RCC 7860 (cell line): ENCODE measurements around the gene EI24.

Experiments
- DNase-seq: peaks from one replicate; pipeline ENCODE4 v3.0.0-alpha.2; 2015; ENCODE audit warnings: low spot score
- FAIRE-seq: peaks from 2 replicates; lab custom pipeline; 2012; peaks lifted over from hg19 to GRCh38; lab: Jason Lieb, UNC

The EI24 gene

GRCh38 chr11:125578783-125579182 is 9.5 kb downstream of the EI24 start:
- FAIRE-seq = no peak
- DNase-seq = no peak

- FAIRE-seq (no peak), DNase-seq (no peak)
Observed at GRCh38 chr11:125579811-125580210, 10.5 kb downstream of the EI24 start.

DNA sequence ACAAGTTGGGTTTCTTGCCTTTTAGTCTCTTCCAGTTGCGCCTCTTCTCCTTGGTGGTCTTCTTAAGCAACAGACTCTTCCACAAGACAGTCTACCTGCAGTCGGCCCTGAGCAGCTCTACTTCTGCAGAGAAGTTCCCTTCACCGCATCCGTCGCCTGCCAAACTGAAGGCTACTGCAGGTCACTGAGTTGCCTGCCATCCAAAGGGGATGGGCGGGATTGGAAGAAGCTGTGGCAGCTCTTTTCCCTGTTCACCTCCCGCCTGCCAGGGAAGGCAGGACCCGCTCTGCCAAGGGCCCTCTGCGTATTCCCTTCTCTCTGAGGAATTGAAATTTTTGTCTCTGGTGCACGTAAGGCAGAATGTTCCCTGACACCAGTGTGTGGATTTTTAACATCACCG is 14.2 kb downstream of the EI24 start:
- FAIRE-seq (no peak), DNase-seq (no peak)

DNA sequence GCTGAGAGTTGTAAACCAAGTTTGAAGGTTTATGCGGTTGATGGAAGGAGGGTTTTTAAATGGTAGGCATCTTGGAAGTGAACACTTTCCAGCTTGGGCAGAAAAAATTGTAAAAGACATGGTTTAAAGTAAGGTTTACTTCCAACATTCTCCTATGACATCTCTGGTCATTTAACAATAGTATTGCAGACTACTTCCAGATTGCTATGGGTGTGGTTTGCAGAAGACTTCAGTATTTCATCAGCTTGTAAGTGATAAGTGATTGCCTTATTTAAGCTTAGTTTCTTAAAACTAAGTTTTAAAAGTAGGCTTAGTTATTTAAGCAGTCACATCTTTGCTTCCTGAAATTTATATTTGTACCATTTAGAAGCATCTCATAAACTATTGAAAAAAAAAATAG is 16.2 kb downstream of the EI24 start:
- DNase-seq (no peak), FAIRE-seq (no peak)

- no peak for FAIRE-seq
Observed at GRCh38 chr11:125586623-125587022, 17.3 kb downstream of the EI24 start.

GRCh38 chr11:125587480-125587879 is 18.2 kb downstream of the EI24 start:
- FAIRE-seq (no peak), DNase-seq (no peak)

More at GRCh38 chr11:125586623-125587022, 17.3 kb downstream of the EI24 start:
- DNase-seq = no peak

DNA sequence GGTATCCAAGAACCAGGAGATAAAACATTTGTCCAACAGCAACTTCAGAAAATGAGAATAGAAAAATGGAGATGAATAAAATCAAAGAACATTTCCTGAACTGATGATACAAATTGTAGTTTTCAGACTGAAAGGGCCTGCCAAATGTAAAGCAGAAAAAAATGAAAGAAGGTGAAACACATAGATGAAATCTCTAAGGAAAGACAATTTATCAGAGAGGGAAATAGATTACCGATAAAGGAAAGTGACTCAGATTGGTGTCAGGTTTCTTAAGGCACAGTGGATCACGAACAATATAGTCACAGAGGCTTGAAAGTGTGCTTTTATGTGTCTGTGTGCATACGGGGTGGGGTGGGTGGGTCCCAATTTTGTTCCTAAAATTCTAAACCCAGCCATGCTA is 19.2 kb downstream of the EI24 start:
- FAIRE-seq (no peak), DNase-seq (peak; percentile 5)

GRCh38 chr11:125591649-125592304 is 22.5 kb downstream of the EI24 start:
- FAIRE-seq (no peak), DNase-seq (peak; percentile 5)

DNA sequence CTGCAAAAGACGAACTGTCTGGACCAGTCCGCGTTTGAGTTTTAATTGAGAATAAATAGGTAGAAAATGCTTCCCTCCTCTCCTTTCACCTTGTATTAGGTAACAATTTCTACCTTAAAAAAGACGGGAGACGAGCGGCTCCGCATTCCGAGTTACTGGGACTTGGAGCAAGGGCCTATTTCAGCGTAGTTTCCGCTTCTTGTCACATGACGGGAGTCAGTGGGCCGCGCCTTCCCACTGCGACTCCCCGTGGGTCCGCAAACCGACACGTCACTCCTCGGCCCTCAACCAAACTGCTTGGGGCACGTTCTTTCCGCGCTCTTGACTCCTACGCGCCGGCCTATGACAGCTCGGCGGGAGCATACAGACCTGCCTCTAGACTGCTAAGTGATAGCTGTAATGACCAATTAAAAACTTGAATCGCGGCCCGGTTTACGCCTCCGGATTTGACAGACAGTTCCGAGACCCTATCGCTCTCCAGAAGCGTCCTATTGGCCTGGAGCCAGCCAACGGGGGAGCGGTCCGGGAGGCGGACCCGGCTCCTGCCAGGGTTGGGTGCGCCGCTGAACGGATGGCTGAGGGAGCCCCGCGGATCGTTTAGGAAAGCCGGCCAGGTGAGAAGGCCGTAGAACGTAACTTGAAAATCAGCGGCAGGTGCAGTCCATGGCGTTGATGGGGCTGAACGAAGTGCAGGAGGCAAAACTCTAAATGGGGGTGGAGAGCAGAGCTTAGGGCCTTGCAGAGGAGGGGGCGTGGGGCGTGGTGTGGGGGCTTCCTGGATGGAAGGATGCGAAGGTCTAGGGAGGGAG is 23.2 kb downstream of the EI24 start, which contains the start of gene STT3A:
TSS of gene STT3A (plus strand) at position 548 of the 809 bp plus-strand sequence. CDS start 3,064 bp downstream, outside the sequence.
- FAIRE-seq (peak; percentile 91), DNase-seq (peak; percentile 99)

- no peak for FAIRE-seq
- DNase-seq = peak; percentile 38
Observed at GRCh38 chr11:125593114-125593820, 24.0 kb downstream of the EI24 start.

GRCh38 chr11:125594958-125595357 is 25.7 kb downstream of the EI24 start:
- FAIRE-seq (no peak), DNase-seq (no peak)

GRCh38 chr11:125600663-125601062 is 31.4 kb downstream of the EI24 start:
- no peak for DNase-seq
- no peak for FAIRE-seq

GRCh38 chr11:125603207-125603606 is 33.9 kb downstream of the EI24 start:
- no peak for FAIRE-seq

DNA sequence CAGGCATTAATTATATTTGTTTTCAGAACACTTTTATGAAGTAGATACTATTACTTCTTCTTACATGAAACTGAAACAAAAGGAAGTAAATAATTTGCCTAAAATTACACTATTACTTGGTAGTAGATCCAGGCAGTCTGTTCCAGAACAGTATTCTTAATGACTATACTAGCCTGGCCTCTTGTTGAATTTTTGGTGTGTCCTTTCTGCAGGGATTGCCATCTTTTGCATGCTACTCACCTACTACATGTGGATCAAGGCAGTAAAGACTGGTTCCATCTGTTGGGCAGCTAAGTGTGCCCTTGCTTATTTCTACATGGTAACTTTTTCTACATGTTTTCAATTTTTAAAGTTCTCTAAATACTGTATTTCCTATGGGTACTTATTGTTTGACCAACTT is 36.1 kb downstream of the EI24 start:
- FAIRE-seq (no peak), DNase-seq (no peak)

More at GRCh38 chr11:125603207-125603606, 33.9 kb downstream of the EI24 start:
- DNase-seq = no peak

- FAIRE-seq = no peak
- DNase-seq = no peak
Observed at GRCh38 chr11:125609545-125609944, 40.3 kb downstream of the EI24 start.

GRCh38 chr11:125618383-125618782 is 49.1 kb downstream of the EI24 start:
- FAIRE-seq (no peak), DNase-seq (no peak)

DNA sequence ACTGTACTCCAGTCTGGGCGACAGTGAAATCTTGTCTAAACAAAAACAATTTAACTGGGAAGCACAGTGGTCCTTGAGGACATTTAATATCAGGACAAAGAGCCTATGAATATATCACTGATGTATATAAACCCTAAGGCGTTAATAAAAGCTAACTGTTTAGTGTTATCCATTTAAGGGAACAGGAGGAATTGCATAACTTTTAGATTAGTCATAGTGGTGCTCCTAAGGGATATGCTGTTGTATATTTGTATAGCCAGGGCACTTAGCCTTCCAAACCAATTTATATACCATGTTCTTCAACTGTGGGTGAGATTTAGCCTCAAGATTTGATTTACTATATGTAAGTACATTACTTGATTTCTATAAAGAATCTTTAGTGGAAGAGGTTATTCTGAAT is 52.7 kb downstream of the EI24 start:
- peak; percentile 24 for DNase-seq

GRCh38 chr11:125623064-125623463 is 53.8 kb downstream of the EI24 start:
- DNase-seq (no peak), FAIRE-seq (no peak)

More for the DNA sequence above, 52.7 kb downstream of the EI24 start:
- FAIRE-seq = no peak

DNA sequence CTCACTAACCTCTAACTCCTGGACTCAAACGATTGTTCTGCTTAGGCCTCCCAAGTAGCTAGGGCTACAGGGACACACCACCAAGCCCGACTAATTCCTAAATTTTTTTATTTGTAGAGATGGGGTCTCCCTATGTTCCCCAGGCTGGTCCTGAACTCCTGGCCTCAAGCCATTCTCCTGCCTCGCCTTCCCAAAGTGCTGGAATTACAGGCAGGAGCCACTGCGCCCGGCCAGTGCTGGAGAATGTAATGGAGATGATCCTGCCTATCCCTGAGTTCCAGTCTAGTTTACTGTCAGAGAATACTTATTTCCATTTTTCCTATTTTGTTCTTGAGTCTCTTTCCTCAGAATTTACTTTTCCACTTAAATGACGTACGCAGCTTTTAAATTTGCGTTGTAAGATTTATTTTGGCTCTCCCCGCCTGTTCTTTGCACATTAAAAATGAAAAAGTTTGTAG is 55.5 kb downstream of the EI24 start, which contains the start of gene CHEK1:
TSS of gene CHEK1 (plus strand) at position 408 of the 458 bp plus-strand sequence. CDS start 1,606 bp downstream, outside the sequence.
- no peak for FAIRE-seq
- DNase-seq = no peak

DNA sequence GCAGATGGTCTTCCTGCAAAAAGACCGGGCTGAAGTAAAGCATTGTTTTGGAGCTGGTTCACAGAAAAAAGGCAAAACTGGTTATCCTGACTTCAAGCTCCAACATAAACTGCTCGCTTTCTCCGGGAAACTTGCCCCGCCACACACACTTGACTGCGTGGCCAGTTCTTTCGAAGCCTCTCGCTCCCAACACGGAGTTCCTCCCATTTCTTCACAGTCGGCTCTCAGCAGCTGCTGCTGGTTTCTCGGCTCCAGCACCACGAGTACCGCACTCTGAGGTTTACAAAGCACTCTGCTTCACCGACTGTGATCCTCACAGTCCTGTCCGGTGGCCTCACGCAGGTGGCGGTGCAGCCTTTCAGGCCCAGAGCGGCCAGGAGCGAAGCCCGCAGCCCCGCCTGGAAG is 56.0 kb downstream of the EI24 start:
- FAIRE-seq = no peak
- no peak for DNase-seq

DNA sequence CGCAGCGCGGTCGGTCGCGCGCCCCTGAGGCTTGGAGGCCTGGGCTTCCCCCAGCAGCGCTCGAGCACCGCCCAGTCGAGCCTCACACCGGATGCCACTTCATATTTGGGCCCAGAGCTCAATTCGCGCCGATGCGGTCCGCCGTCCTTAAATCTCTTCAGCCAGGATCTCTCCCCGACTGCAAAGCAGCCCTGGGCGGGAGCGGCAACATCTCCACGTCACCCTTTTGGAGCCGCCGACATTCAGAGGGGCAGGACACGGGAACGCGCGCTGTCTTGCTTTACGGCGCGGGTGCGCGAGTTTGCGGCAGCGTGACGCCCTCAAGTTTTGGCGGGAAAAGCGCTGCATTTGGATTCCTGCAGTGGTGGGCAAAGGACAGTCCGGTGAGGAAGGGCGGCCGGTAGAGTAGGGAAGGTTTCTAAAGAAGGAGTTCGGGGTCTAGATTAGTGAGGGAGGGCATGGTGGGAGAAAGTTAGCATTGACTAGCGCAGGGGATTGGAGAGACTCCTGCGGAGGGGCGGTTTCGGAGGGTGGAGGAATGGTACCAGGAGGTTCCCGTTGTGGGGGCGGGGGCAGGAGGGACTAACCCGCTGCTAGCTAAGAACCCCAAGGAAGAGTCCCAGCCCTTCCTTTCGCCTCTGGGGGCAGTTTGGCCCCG is 56.5 kb downstream of the EI24 start:
- no peak for FAIRE-seq
- peak; percentile 77 for DNase-seq
